Measurements from ENCODE around the gene UNC50. TPM values are rescaled to one million over a fixed set of nuclear protein-coding genes. Genes with fewer than 3 reads are reported as not detected.
A peak's percentile ranks its signal among the peaks of the same experiment; 100 is the strongest.

UNC50 gene
- total and polyA plus RNA-seq, 2 donors from 2014 or later = 53.2 to 58.0 TPM

DNA sequence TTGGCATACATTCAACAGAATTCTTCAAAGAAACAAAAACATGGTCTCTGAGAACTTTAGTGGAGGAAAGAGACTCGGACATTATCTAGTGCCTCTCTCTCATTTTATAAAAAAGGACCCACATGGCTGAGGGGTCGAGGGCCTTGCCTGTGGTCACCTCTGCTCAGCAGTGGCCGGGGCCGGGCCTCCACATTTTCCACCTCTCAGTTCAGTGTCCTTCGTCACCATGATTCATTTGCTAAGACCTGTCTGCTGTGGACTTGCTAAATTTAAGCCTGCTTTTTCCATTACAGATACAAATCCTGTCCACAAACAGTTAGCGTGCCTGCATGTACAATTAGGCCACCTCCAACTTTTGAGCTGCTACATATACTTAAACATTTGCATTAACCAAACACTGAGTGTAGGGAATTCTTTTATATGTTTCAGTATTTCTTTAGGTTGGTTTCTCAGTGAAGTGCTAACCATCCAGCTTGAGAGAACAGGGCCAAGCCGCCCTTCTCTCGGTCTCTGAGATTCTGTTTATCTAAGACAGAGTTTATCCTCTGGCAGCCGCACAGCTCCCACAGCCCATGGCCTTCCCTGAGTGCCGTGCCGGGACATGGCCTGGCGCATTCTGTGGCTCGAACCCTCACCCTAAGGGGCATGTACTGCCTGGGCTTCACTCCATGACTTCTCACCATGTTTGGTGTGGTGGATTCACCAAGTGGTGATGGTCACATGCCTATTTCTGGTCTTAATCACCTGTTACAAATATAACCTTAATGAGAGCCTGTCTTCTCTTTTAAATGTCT, 46.3 kb upstream of the UNC50 start:
- TF ChIP-seq, protein P1, sequence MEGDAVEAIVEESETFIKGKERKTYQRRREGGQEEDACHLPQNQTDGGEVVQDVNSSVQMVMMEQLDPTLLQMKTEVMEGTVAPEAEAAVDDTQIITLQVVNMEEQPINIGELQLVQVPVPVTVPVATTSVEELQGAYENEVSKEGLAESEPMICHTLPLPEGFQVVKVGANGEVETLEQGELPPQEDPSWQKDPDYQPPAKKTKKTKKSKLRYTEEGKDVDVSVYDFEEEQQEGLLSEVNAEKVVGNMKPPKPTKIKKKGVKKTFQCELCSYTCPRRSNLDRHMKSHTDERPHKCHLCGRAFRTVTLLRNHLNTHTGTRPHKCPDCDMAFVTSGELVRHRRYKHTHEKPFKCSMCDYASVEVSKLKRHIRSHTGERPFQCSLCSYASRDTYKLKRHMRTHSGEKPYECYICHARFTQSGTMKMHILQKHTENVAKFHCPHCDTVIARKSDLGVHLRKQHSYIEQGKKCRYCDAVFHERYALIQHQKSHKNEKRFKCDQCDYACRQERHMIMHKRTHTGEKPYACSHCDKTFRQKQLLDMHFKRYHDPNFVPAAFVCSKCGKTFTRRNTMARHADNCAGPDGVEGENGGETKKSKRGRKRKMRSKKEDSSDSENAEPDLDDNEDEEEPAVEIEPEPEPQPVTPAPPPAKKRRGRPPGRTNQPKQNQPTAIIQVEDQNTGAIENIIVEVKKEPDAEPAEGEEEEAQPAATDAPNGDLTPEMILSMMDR (IDR thresholded peaks at IDR 0.05; ENCODE audit: borderline replicate concordance, extremely low read depth, insufficient read depth) = no peak
- DNase-seq = no peak
- intact Hi-C loops (cut with DNase I) = no loop called here
- FAIRE-seq = no peak
- no peaks in the 10 kb centered on the region for H3K27me3 ChIP-seq (ENCODE audit: control insufficient read depth, insufficient read depth, low read length)
- peaks cover 0 to 3% (median 0%) of the 10 kb centered on the region in 3 donors for H3K36me3 ChIP-seq (ENCODE audit: control insufficient read depth in 2 of 3, insufficient read depth in 3 of 3, low read length in 3 of 3)
- no peak overlapping the region for H3K9ac ChIP-seq (ENCODE audit: low read length in 3 of 3)
- no peaks in the 10 kb centered on the region for H3K9me3 ChIP-seq (ENCODE audit: control insufficient read depth in 2 of 3, insufficient read depth in 1 of 3, low read length in 3 of 3)
- H3K4me3 ChIP-seq (ENCODE audit: low read length in 3 of 3) = no peak overlapping the region
- H3K4me1 ChIP-seq (ENCODE audit: control insufficient read depth in 2 of 3, insufficient read depth in 2 of 3, low read depth in 1 of 3, low read length in 3 of 3) = peaks cover 0 to 2% (median 0%) of the 10 kb centered on the region in 3 donors
- peak overlapping the region in 1 of 2 donors; percentile 41 for H3K27ac ChIP-seq (ENCODE audit: low read depth in 2 of 2, low read length in 2 of 2)

DNA sequence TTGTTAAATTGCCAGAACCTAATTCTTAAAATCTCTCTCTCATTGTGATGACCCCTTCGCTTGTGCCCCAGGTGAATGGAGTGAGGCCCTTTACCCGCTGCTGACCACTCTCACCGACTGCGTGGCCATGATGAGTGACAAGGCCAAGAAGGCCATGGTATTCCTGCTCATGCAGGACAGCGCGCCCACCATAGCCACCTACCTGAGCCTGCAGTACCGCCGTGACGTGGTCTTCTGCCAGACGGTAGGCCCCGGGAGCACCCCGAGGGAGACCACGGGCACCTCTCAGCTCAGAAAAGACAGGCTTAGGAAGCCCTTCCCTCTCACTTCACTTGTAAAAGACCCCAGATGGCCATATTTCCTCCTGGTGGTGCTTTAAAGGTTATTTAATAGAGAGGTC, 45.0 kb upstream of the UNC50 start:
- no peak overlapping the region for H3K4me3 ChIP-seq (ENCODE audit: low read length in 3 of 3)
- peaks cover 0 to 7% (median 6%) of the 10 kb centered on the region in 3 donors for H3K36me3 ChIP-seq (ENCODE audit: control insufficient read depth in 2 of 3, insufficient read depth in 3 of 3, low read length in 3 of 3)
- no peak overlapping the region for H3K9ac ChIP-seq (ENCODE audit: low read length in 3 of 3)
- intact Hi-C loops (cut with DNase I) = no loop called here
- H3K27me3 ChIP-seq (ENCODE audit: control insufficient read depth, insufficient read depth, low read length) = no peaks in the 10 kb centered on the region
- H3K4me1 ChIP-seq (ENCODE audit: control insufficient read depth in 2 of 3, insufficient read depth in 2 of 3, low read depth in 1 of 3, low read length in 3 of 3) = peaks cover 0 to 2% (median 0%) of the 10 kb centered on the region in 3 donors
- FAIRE-seq (no peak), DNase-seq (no peak)
- TF ChIP-seq, protein P1 (IDR thresholded peaks at IDR 0.05; ENCODE audit: borderline replicate concordance, extremely low read depth, insufficient read depth) = no peak
- H3K27ac ChIP-seq (ENCODE audit: low read depth in 2 of 2, low read length in 2 of 2) = no peak overlapping the region
- H3K9me3 ChIP-seq (ENCODE audit: control insufficient read depth in 2 of 3, insufficient read depth in 1 of 3, low read length in 3 of 3) = no peaks in the 10 kb centered on the region

DNA sequence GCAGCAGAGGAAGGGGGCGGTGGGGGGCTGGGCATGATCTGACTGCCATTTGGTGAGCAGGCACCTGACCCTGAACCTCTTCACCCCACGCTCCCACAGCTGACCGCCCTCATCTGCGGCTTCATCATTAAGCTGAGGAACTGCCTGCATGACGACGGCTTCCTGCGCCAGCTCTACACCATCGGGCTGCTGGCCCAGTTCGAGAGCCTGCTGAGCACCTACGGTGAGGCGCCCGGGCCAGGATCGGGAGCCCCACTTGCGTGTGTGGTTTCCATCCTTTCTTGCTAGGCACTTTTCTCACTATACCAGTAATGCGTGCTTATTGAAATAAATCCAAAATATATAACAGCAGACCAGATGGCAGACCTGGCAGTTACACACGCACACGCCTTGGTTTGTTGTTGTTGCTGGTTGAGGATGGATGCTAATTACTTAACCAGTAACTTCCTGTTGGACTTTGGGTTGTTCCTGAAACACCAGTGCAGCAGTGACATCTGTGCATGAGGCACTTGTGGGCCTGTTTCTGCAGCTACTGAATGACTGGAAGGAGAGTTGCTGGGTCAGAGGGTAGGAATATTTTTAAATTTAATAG, 43.8 kb upstream of the UNC50 start:
- Histone ChIP-seq H3K27me3 (ENCODE audit: control insufficient read depth, insufficient read depth, low read length) (no peaks in the 10 kb centered on the region), H3K36me3 (ENCODE audit: control insufficient read depth in 2 of 3, insufficient read depth in 3 of 3, low read length in 3 of 3) (peaks cover 0 to 15% (median 10%) of the 10 kb centered on the region in 3 donors), H3K4me1 (ENCODE audit: control insufficient read depth in 2 of 3, insufficient read depth in 2 of 3, low read depth in 1 of 3, low read length in 3 of 3) (peaks cover 0 to 2% (median 0%) of the 10 kb centered on the region in 3 donors), H3K9me3 (ENCODE audit: control insufficient read depth in 2 of 3, insufficient read depth in 1 of 3, low read length in 3 of 3) (no peaks in the 10 kb centered on the region), H3K27ac (ENCODE audit: low read depth in 2 of 2, low read length in 2 of 2) (no peak overlapping the region), H3K9ac (ENCODE audit: low read length in 3 of 3) (no peak overlapping the region), H3K4me3 (ENCODE audit: low read length in 3 of 3) (no peak overlapping the region)
- intact Hi-C loops (cut with DNase I) = no loop called here
- DNase-seq (no peak), FAIRE-seq (no peak)
- TF ChIP-seq, protein P1 (IDR thresholded peaks at IDR 0.05; ENCODE audit: borderline replicate concordance, extremely low read depth, insufficient read depth) = no peak

All from kidney (tissue), 14 donors.